NCI-H187 (cell line): Measurements from ENCODE around the gene ANXA10.
"Not testable (repeated sequence)": the region's sequence is repeated elsewhere in the genome, so short reads cannot be mapped to it uniquely, and the experiment has no call there.

Source experiments
- DNase-seq, 2 experiments: peaks; one replicate each; lab custom pipeline; 2025; lab: John Stamatoyannopoulos, UW

ANXA10 gene

GRCh38 chr4:168162604-168163003 lies 70.3 kb downstream of the ANXA10 start:
- DNase-seq, result no peak

- DNase-seq, result no peak
Observed at GRCh38 chr4:168163106-168163505, 70.8 kb downstream of the ANXA10 start.

DNA sequence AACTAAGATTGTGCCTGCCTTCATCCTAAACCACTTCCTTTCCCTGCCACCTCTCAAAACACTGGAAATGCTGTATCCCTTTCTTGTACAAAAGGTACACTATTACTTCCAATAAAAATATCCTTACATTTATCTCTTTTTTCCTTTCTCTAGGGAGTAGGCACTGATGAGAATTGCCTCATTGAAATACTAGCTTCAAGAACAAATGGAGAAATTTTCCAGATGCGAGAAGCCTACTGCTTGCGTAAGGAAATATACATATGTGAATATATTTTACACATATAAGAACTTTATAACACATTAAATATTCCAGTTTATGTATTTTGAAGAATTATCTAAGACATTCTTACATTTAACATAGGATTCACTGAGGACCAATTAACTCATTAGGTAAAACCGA lies 71.7 kb downstream of the ANXA10 start:
- DNase-seq, result no peak

GRCh38 chr4:168164915-168165548 lies 72.7 kb downstream of the ANXA10 start:
- no peak for DNase-seq

GRCh38 chr4:168167714-168168284 lies 75.5 kb downstream of the ANXA10 start:
- no peak for DNase-seq

DNA sequence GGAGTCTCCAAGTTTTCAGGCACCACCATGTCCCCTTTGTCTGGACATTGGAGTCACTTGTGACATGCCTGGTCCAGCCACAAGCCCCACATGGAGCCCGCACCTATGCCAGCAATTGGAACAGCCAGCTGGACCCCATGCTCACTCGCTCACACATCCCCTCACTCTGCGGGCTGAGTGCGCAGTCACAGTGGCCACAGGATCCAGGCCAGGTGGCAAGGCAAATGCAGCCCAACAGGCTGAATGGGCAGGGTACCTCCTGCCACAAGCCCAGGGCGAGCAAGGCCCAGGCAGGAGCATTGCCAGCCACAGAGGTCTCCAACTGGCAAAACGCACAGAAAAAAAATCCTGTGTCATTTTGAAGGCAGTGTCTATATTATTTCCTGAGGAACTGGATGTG lies 82.0 kb downstream of the ANXA10 start:
- DNase-seq, result no peak

- DNase-seq, result no peak
Observed at GRCh38 chr4:168177546-168178149, 85.3 kb downstream of the ANXA10 start.

- no peak for DNase-seq
Observed at GRCh38 chr4:168183717-168184571, 91.6 kb downstream of the ANXA10 start.

DNA sequence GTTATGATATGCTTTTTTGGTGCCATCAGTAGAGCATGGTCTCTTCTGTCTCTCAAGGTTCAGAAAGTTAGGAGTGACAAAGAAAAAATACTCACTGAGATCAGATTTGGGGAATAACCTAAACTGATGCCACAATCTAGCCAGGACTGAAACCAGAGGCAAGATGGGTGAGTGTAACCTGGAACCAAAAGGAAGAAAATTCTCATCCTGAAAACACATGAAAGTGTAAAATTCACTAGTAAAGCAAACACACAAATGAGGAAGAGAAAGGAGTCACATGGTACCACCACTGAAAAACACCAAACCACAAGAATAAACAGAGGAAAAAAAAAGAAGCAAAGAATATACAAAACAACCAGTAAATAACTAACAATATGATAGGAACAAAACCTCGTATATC lies 96.4 kb downstream of the ANXA10 start:
- no peak for DNase-seq

DNA sequence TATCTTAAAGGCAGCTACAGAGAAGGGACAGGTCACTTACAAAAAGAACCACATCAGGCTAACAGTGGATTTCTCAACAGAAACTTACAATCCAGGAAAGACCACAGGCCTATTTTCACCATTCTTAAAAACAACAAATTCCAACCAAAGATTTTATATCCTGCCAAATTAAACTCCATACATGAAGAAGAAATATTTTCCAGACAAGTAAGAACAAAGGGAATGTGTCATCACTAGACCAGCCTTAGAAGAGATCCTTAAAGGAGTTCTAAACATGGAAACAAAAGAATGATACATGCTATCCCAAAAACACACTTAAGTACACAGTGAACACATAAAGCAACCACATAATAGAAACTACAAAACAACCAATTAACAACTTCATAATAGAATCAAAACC lies 105.6 kb downstream of the ANXA10 start:
- no peak for DNase-seq

DNA sequence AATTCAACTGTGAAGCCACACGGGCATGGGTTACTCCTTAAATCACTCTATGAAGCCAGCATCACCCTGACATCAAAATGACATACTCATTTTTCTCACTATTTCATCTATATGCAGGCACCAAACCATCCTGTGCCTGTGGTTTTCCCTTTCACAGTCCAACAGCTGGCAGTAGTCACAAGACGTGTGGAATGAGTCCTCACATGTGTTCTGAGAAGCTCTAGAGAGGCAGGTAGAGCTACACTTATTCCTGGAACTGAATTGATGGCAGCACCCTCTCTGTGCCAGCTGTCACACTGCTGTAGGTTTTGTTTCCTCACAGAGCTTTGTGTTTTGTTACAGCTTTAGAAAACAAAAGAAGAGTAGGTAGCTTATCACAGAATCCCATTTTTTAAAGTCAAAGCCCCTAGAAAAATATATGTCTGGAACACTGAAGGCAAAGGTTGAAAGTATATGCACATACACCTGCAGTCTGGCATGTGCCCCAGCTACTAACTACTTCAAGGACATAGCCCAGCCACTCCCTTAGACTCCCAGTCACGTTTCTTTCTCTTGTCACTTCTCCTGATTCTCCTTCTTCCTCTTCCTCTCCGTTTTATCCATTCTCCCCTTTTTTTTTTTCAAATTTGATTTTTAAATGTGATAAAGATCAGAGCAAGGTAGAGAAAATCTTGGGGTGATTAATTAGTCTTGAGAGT lies 107.1 kb downstream of the ANXA10 start:
- DNase-seq, result no peak

- DNase-seq, result no peak
Observed at GRCh38 chr4:168200685-168201084, 108.3 kb downstream of the ANXA10 start.

DNA sequence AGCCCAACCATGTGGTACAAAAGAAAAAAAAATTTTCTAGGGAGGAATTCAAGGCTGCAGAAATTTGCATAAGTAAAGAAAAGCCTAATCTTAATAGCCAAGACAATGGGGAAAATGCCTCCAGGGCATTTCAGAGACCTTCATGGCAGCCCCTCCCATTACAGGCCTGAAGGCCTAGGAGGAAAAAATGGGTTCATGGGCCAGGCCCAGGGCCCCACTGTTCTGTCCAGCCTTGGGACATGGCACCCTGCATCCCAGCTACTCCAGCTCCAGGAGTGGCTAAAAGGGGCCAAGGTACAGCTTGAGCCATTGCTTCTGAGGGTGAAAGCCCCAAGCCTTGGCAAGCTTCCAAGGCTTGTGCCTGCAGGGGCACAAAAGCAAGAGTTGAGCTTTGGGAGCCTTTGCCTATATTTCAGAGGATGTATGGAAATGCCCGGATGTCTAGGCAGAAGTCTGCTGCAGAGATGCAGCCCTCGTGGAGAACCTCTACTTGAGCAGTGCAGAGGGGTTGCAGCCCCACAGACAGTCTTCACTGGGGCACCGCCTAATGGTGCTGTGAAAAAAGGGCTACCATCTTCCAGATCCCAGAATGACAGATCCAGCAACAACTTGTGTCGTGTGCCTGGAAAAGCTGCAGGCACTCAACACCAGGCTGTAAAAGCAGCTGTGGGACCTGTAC lies 111.0 kb downstream of the ANXA10 start:
- no peak for DNase-seq

DNA sequence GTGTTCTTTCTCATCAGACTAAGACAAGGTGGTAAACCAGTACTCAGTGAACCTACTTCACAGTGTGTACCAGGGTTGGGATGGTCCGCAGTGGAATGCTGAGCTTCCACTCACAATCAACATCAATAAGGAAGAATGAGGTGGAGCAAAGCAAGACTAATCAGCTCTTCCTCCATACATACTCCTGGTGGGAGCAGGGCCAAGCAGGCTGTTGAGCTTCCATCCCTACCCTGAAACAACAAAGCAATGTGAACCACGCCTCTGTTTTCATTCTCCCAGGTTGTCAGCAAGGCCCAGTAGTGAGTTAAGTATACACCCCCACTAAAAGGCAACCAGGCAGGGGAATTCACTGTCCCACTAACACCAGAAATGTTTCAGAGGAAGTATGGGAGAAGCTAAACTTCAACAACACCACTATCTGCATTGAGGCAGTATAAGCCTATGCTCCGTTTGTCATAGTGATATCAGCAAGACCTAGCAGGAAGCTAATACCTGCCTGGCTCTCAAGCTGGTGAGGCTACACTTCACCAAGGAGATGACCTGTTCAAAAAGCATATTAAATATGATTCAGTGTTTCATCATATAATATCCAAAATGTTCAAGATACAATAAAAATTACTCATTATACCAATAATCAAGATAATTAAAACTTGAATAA lies 116.7 kb downstream of the ANXA10 start:
- DNase-seq, result no peak

- no peak for DNase-seq
Observed at GRCh38 chr4:168212656-168213055, 120.3 kb downstream of the ANXA10 start.

DNA sequence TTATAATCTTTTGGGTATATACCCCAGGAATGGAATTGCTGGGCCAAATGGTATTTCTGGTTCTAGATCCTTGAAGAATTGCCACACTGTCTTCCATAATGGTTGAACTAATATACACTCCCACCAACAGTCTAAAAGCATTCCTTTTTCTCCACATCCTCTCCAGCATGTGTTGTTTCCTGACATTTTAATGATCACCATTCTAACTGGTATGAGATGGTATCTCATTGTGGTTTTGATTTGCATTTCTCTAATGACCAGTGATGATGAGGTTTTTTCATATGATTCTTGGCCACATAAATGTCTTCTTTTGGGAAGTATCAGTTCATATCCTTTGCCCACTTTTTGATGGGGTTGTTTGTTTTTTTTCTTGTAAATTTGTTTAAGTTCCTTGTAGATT lies 121.2 kb downstream of the ANXA10 start:
- not testable (repeated sequence) for DNase-seq

DNA sequence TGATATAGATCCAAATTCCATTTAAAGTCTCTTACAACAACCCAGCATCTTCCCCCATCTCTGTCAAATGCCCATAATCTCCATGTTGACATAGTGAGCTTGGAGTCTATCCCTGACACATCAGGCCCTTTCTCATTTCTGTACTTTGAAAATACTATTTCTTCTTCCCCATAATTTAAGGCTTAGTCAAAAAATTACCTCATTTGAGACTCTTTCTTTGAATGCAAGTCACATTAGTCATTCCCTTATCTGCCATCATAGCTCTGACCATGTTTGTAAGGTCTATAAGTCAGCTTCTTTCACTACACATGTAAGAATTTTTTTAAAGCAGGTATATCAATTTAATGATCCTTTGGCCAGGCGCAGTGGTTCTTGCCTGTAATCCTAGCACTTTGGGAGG lies 126.3 kb downstream of the ANXA10 start:
- no peak for DNase-seq

- no peak for DNase-seq
Observed at GRCh38 chr4:168220893-168221292, 128.6 kb downstream of the ANXA10 start.

DNA sequence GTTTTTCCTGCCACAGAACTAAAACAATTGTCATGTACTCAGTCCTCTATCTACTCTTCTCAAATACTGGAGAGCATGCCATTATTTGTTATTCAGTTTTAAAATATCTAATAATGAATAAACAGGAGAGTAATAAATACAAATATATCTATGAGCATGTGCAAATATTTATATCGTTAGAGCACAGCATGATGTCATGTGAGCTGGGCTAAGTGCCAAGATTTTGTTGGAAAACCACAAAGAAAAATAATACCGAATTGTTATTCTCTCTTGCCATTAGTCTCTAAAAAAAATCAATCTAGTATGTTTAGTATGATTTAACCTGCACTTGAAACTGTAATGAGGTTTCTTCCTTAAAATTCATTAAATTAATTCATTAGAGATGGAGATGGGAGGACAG lies 129.0 kb downstream of the ANXA10 start:
- DNase-seq, result no peak
